ENCODE results near the gene IL37.

DNA sequence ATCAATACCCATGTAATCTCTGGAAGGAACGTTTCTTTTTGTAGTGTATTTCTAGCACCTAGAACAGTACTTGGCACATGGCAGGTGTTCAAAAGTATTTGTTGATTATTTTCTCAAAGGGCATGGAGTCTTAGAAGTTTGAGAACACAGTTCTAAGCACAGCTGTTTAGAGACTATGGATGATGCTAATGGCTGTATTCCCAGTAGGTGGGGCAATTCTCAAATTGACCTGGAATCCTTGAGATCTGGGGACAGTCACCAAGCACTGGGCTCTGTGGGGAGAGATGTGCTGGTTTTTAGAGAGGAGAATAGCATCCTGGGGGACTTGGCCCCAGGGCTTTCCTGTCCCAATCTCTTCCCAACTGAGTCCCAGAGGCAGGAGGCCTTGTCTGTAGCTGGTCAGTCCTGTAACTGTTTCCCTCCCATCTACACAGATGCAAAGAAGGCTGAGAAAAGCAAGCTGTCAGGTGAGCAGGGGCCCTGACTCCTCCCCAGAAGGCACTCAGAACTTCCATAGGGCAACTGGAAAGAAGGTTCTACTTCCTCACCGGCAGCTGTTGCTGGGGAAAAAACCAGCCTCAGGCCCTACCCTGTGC is 49.4 kb downstream of the IL37 start:
- TF ChIP-seq CTCF (IDR thresholded peaks at IDR 0.05) (no peak), ZFX (IDR thresholded peaks at IDR 0.05; ENCODE audit: borderline replicate concordance) (no peak)
